ENCODE measurements around the gene PDE8A. TPM values are rescaled to one million over a fixed set of nuclear protein-coding genes. Genes with fewer than 3 reads are reported as not detected.

The PDE8A gene
- total and polyA plus RNA-seq, 2 of the 13 experiments (the other 11 are each of a cell fraction or from before 2014, with no cell fraction given), result 26.3 to 48.5 TPM

DNA sequence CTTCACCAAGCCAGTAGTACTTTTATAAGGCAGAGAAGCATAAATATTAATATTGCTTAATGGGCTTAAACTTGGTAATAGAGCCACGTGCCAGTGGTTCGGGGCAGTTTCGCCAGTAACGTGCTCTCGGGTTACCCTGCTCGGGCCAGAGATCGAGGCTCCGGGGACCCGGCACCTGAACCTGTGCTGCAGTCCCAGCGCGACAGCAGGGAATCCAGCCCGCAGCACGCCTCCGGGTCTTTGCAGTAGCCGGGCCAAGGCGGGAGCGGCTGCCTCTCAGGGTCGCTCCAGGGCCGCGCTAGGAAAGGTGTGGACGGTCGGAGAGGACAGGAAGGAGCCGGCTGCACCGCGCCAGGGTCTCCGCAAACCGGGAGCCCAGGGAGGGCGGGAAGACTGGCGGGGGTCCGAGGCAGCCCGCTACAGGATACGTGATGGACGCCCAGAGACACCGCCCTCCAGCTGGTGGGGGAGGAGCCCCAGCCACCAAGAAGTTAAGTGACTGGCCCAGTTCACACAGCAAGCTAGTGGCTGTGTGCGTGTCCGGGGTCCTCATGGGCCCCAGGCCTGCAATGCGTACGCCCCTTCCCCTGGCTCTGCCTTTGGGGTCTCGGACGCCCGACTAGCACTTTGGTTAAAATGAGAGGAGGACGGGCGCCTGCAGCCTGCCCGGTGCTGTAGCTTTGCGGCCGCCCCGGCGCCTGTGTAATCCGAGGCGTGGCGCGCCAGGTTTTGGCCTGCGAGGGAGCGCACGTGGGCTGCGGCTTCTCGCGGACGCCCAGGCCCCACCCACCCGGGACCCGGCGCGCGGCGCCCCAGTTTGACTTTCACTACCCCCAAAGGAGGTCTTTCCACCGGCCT lies 1.2 kb upstream of the PDE8A start (continued):
- TF ChIP-seq ZBTB21 (CRISPR knock-in tag; IDR thresholded peaks at IDR 0.05) (no peak), PTBP1 (IDR thresholded peaks at IDR 0.05; ENCODE audit: low read depth, low read length, poor library complexity, severe bottlenecking) (no peak), MAZ (IDR thresholded peaks at IDR 0.05; ENCODE audit: borderline replicate concordance, low read depth, low read length) (no peak), MAZ (CRISPR knock-in tag; IDR thresholded peaks at IDR 0.05; ENCODE audit: low read depth) (peak; percentile 88), ZBTB20 (CRISPR knock-in tag; IDR thresholded peaks at IDR 0.05; ENCODE audit: borderline replicate concordance, low read depth) (no peak; the same call in 1 of the 2 replicates), ZNF292 (CRISPR knock-in tag; IDR thresholded peaks at IDR 0.05; ENCODE audit: borderline replicate concordance, low read depth) (peak; percentile 97), RNF2 (conservative IDR thresholded peaks at IDR 0.05; ENCODE audit: low read depth) (0 out of 2 replicates have a peak, but pooled peaks have one; percentile 63), HNRNPH1 (optimal IDR thresholded peaks at IDR 0.05; ENCODE audit: low read depth, low read length) (no peak), KAT7 (CRISPR knock-in tag; IDR thresholded peaks at IDR 0.05; ENCODE audit: borderline replicate concordance) (peak; percentile 67), ZNF326 (CRISPR knock-in tag; IDR thresholded peaks at IDR 0.05; ENCODE audit: borderline replicate concordance) (no peak), CREM (IDR thresholded peaks at IDR 0.05) (0 out of 2 replicates have a peak, but pooled peaks have one; percentile 34), CREM (CRISPR knock-in tag; IDR thresholded peaks at IDR 0.05) (no peak), ZNF780A (CRISPR knock-in tag; IDR thresholded peaks at IDR 0.05) (no peak), ZNF138 (CRISPR knock-in tag; IDR thresholded peaks at IDR 0.05; ENCODE audit: low read depth) (peak; percentile 88; the same call in 1 of the 2 replicates), CHD4 (IDR thresholded peaks at IDR 0.05; ENCODE audit: borderline replicate concordance, low read length) (no peak), ZNF616 (CRISPR knock-in tag; IDR thresholded peaks at IDR 0.05; ENCODE audit: low read depth) (no peak), IKZF1 (IDR thresholded peaks at IDR 0.05) (no peak), ZNF234 (CRISPR knock-in tag; conservative IDR thresholded peaks at IDR 0.05) (no peak), AGO1 (IDR thresholded peaks at IDR 0.05; ENCODE audit: low read depth, low read length, poor library complexity, severe bottlenecking) (no peak), HHEX (CRISPR knock-in tag; IDR thresholded peaks at IDR 0.05) (no peak), MAF1 (CRISPR knock-in tag; IDR thresholded peaks at IDR 0.05; ENCODE audit: borderline replicate concordance) (no peak)
- TF ChIP-seq, protein P1, sequence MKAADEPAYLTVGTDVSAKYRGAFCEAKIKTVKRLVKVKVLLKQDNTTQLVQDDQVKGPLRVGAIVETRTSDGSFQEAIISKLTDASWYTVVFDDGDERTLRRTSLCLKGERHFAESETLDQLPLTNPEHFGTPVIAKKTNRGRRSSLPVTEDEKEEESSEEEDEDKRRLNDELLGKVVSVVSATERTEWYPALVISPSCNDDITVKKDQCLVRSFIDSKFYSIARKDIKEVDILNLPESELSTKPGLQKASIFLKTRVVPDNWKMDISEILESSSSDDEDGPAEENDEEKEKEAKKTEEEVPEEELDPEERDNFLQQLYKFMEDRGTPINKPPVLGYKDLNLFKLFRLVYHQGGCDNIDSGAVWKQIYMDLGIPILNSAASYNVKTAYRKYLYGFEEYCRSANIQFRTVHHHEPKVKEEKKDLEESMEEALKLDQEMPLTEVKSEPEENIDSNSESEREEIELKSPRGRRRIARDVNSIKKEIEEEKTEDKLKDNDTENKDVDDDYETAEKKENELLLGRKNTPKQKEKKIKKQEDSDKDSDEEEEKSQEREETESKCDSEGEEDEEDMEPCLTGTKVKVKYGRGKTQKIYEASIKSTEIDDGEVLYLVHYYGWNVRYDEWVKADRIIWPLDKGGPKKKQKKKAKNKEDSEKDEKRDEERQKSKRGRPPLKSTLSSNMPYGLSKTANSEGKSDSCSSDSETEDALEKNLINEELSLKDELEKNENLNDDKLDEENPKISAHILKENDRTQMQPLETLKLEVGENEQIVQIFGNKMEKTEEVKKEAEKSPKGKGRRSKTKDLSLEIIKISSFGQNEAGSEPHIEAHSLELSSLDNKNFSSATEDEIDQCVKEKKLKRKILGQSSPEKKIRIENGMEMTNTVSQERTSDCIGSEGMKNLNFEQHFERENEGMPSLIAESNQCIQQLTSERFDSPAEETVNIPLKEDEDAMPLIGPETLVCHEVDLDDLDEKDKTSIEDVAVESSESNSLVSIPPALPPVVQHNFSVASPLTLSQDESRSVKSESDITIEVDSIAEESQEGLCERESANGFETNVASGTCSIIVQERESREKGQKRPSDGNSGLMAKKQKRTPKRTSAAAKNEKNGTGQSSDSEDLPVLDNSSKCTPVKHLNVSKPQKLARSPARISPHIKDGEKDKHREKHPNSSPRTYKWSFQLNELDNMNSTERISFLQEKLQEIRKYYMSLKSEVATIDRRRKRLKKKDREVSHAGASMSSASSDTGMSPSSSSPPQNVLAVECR (CRISPR knock-in tag; IDR thresholded peaks at IDR 0.05; ENCODE audit: borderline replicate concordance), result peak; percentile 82
- TF ChIP-seq, protein P2, sequence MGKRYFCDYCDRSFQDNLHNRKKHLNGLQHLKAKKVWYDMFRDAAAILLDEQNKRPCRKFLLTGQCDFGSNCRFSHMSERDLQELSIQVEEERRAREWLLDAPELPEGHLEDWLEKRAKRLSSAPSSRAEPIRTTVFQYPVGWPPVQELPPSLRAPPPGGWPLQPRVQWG (CRISPR knock-in tag; IDR thresholded peaks at IDR 0.05; ENCODE audit: borderline replicate concordance, low read depth), result no peak
- TF ChIP-seq, protein P3, sequence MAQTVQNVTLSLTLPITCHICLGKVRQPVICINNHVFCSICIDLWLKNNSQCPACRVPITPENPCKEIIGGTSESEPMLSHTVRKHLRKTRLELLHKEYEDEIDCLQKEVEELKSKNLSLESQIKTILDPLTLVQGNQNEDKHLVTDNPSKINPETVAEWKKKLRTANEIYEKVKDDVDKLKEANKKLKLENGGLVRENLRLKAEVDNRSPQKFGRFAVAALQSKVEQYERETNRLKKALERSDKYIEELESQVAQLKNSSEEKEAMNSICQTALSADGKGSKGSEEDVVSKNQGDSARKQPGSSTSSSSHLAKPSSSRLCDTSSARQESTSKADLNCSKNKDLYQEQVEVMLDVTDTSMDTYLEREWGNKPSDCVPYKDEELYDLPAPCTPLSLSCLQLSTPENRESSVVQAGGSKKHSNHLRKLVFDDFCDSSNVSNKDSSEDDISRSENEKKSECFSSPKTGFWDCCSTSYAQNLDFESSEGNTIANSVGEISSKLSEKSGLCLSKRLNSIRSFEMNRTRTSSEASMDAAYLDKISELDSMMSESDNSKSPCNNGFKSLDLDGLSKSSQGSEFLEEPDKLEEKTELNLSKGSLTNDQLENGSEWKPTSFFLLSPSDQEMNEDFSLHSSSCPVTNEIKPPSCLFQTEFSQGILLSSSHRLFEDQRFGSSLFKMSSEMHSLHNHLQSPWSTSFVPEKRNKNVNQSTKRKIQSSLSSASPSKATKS (CRISPR knock-in tag; IDR thresholded peaks at IDR 0.05), result peak; percentile 60; the same call in 1 of the 2 replicates
